Gastrocnemius medialis (tissue), 4 donors: ENCODE measurements around the gene PIK3R3.

Experiments
- CTCF ChIP-seq, 5 experiments: fragments of 450-650 bp in 3 of 5; fragments of 200-600 bp in 2 of 5; sonication (generic) in 2 of 5; IDR thresholded peaks in 4 of 5; conservative IDR thresholded peaks in 1 of 5; 1 replicate in 4 of 5; 2 replicates in 1 of 5; pipeline ENCODE4 v1.5.1; 2016 to 2019; ENCODE audit warnings: antibody characterized with exemption in 5 of 5, mild to moderate bottlenecking in 3 of 5, moderate library complexity in 3 of 5
- POLR2A ChIP-seq, 2 donors: fragments of 450-650 bp; IDR thresholded peaks; one replicate each; pipeline ENCODE4 v1.6.1; 2017; ENCODE audit warnings: antibody characterized with exemption in 2 of 2, mild to moderate bottlenecking in 2 of 2, moderate library complexity in 2 of 2

- TF ChIP-seq CTCF (IDR thresholded peaks at IDR 0.05 in 4 of 5, conservative IDR thresholded peaks at IDR 0.05 in 1 of 5) (no peak), POLR2A (IDR thresholded peaks at IDR 0.05) (no peak)
Measured at GRCh38 chr1:46172321-46172720, 39.9 kb upstream of the PIK3R3 start.
